Parathyroid adenoma (tissue), 2 donors: ENCODE results near the gene TAMALIN.

Experiments used
- H2AFZ ChIP-seq: fragments of 300-600 bp; sonication (generic); one replicate; pipeline ENCODE4 v1.7.0; 2017; ENCODE audit warnings: antibody characterized with exemption, mild to moderate bottlenecking
- H3K27ac ChIP-seq: fragments of 300-600 bp; sonication (generic); one replicate; pipeline ENCODE4 v1.7.0; 2017
- H3K27me3 ChIP-seq: fragments of 300-600 bp; sonication (generic); one replicate; pipeline ENCODE4 v1.7.0; 2017; ENCODE audit warnings: low read length; ENCODE audit not compliant: control insufficient read depth, insufficient read depth
- H3K36me3 ChIP-seq: fragments of 300-600 bp; sonication (generic); one replicate; pipeline ENCODE4 v1.7.0; 2017; ENCODE audit warnings: low read length; ENCODE audit not compliant: control insufficient read depth, insufficient read depth
- H3K4me1 ChIP-seq: fragments of 300-600 bp; sonication (generic); one replicate; pipeline ENCODE4 v1.7.0; 2017; ENCODE audit warnings: control low read depth
- H3K4me2 ChIP-seq: fragments of 300-600 bp; sonication (generic); one replicate; pipeline ENCODE4 v1.7.0; 2017; ENCODE audit warnings: low read length
- H3K4me3 ChIP-seq: fragments of 300-600 bp; sonication (generic); one replicate; pipeline ENCODE4 v1.7.0; 2017; ENCODE audit warnings: low read depth, low read length
- H3K79me2 ChIP-seq: fragments of 300-600 bp; sonication (generic); one replicate; pipeline ENCODE4 v1.7.0; 2017; ENCODE audit warnings: control low read depth
- H3K9ac ChIP-seq: fragments of 300-600 bp; sonication (generic); one replicate; pipeline ENCODE4 v1.7.0; 2017; ENCODE audit warnings: mild to moderate bottlenecking
- H3K9me3 ChIP-seq: fragments of 300-600 bp; sonication (generic); one replicate; pipeline ENCODE4 v1.7.0; 2017; ENCODE audit warnings: low read length; ENCODE audit not compliant: control insufficient read depth
- TF ChIP-seq, protein P1 (sequence below): fragments of 300-600 bp; sonication (generic); IDR thresholded peaks from one replicate; pipeline ENCODE4 v1.7.0; 2017; ENCODE audit warnings: antibody characterized with exemption, mild to moderate bottlenecking
- donor health status: primary hyperparathyroidism.

The TAMALIN gene

DNA sequence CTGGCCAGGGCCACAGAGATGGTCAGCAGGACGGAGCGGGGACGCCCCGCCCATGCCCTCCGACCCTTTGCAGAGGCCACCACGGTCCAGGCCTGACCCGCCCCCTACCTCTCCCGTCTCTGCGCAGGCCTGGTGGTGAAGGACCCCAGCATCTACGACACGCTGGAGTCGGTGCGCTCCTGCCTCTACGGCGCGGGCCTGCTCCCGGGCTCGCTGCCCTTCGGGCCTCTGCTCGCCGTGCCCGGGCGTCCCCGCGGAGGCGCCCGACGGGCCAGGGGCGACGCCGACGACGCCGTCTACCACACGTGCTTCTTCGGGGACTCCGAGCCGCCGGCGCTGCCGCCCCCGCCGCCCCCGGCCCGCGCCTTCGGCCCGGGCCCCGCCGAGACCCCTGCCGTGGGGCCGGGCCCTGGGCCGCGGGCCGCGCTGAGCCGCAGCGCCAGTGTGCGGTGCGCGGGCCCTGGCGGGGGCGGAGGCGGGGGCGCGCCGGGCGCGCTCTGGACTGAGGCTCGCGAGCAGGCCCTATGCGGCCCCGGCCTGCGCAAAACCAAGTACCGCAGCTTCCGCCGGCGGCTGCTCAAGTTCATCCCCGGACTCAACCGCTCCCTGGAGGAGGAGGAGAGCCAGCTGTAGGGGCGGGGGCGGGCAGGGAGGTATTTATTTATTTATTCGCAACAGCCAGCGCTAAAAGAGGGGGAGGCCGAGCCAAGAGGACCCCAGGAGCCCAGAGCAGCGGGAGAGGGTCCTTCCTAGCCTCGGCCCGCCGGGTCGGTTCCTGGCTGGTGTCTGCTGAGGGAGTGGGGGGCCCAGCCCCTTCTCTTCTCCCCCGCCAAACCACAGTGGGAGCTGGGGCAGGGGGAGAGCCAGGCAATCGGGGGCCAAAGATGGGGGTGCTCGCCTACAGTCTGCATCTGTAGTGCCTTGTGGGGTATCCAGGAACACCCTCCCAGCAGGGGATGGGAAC is 8.1 kb downstream of the TAMALIN start:
- Histone ChIP-seq H3K4me2 (no peak overlapping the region), H3K36me3 (no peaks in the 10 kb centered on the region), H3K27ac (no peak overlapping the region), H3K79me2 (no peaks in the 10 kb centered on the region), H3K9ac (no peak overlapping the region), H3K4me3 (no peak overlapping the region), H3K9me3 (no peaks in the 10 kb centered on the region), H2AFZ (no peak overlapping the region), H3K27me3 (no peaks in the 10 kb centered on the region), H3K4me1 (no peaks in the 10 kb centered on the region)
- TF ChIP-seq, protein P1, sequence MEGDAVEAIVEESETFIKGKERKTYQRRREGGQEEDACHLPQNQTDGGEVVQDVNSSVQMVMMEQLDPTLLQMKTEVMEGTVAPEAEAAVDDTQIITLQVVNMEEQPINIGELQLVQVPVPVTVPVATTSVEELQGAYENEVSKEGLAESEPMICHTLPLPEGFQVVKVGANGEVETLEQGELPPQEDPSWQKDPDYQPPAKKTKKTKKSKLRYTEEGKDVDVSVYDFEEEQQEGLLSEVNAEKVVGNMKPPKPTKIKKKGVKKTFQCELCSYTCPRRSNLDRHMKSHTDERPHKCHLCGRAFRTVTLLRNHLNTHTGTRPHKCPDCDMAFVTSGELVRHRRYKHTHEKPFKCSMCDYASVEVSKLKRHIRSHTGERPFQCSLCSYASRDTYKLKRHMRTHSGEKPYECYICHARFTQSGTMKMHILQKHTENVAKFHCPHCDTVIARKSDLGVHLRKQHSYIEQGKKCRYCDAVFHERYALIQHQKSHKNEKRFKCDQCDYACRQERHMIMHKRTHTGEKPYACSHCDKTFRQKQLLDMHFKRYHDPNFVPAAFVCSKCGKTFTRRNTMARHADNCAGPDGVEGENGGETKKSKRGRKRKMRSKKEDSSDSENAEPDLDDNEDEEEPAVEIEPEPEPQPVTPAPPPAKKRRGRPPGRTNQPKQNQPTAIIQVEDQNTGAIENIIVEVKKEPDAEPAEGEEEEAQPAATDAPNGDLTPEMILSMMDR, result no peak

DNA sequence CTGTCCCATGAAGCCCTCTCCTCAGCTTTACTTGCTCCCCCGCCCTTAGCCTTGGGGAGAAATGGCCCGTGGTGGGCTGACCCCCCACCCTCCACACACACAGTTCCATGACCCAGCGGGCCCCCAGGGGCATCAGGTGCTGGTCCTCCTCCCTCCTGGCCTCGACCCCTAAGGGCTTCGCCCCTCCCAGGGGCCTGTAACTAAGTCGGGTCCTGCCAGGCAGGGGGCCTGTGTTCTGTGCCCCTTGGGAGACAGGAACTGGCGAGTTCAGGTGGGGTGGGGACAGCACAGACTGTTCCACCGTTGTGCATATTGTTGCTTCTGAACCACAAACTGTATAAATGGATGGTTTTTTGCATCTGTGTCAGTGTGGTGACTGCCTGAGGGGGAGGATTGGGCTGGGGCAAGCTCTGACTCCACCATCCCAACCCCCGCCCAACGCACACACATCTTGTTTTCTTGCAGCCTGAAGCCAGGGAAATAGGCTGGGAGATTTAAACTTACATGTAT is 8.8 kb downstream of the TAMALIN start:
- no peaks in the 10 kb centered on the region for H3K9me3 ChIP-seq
- H3K4me2 ChIP-seq, result no peak overlapping the region
- no peaks in the 10 kb centered on the region for H3K36me3 ChIP-seq
- no peaks in the 10 kb centered on the region for H3K4me1 ChIP-seq
- H3K9ac ChIP-seq, result no peak overlapping the region
- TF ChIP-seq, protein P1, result no peak
- H3K27me3 ChIP-seq, result no peaks in the 10 kb centered on the region
- no peak overlapping the region for H3K27ac ChIP-seq
- no peak overlapping the region for H3K4me3 ChIP-seq
- H3K79me2 ChIP-seq, result no peaks in the 10 kb centered on the region
- no peak overlapping the region for H2AFZ ChIP-seq

DNA sequence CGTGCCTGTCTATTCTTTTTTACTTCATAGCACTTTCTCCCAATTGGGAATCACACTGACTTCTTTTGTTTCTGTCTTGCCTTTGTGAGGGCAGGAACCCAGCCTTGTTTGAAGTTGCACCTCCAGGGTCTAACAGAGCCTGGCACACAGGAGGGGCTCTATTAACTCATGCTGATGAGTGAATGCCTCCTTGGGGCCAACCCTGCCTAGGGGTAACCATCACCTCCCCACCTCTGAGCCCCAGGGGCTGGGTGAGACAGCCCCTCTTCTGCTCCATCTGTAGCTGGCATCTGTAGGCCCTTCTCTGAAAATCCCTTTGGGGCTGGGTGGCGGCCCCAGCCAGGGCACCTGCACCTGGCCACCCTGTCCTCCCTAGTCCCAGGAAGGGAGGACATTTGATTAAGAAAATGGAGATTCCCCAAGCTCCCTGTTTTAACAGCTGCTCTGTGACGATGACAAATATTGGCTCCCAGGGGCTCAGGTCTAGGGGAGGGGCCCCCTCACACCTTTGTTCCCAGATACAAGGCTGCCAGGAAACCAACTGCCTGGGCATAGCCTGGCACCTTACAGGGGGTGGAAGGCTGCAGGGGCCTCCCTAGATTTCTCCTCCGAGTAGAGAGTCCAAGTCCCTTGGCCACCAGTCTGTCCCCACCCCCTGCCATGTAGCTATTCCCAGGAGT is 11.8 kb downstream of the TAMALIN start:
- Histone ChIP-seq H3K79me2 (no peaks in the 10 kb centered on the region), H3K4me1 (no peaks in the 10 kb centered on the region), H3K4me3 (no peak overlapping the region), H3K36me3 (no peaks in the 10 kb centered on the region), H2AFZ (no peak overlapping the region), H3K27me3 (no peaks in the 10 kb centered on the region), H3K27ac (no peak overlapping the region), H3K9ac (no peak overlapping the region), H3K4me2 (no peak overlapping the region), H3K9me3 (no peaks in the 10 kb centered on the region)
- TF ChIP-seq, protein P1, result no peak

DNA sequence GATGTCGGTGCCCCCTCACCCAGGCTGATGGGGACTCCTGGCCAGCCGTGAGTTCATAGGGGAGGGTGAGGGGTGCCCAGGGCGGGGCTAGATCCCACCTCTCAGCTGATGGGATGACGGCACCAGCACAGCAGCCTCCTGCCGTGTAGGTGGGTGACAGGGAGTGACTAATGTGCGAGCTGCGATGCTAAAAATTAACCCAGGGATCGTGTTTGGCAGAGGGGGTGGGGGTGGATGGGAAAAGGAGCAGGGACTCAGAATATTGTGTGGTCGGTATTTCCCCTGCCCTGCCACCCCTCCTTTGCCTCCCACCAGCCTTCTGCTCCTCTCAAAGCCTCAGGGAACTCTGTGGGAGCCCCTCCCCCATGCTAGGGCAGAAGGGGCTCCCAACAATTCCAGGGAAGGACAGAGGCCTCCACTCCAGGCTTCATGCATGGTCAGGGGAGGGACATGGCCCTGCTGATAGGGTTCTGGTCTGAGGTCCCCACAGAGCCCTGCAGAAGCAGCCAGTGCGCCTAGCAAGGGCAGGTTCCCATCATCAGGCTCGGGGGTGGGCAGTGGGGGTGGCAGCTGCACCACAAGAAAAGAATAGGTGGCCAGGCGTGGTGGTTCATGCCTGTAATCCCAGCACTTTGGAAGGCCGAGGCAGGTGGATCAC is 12.5 kb downstream of the TAMALIN start:
- H3K36me3 ChIP-seq, result no peaks in the 10 kb centered on the region
- no peaks in the 10 kb centered on the region for H3K9me3 ChIP-seq
- H3K4me2 ChIP-seq, result no peak overlapping the region
- no peaks in the 10 kb centered on the region for H3K4me1 ChIP-seq
- no peak overlapping the region for H3K9ac ChIP-seq
- no peaks in the 10 kb centered on the region for H3K27me3 ChIP-seq
- no peak overlapping the region for H3K4me3 ChIP-seq
- TF ChIP-seq, protein P1, result no peak
- H3K79me2 ChIP-seq, result no peaks in the 10 kb centered on the region
- H3K27ac ChIP-seq, result no peak overlapping the region
- no peak overlapping the region for H2AFZ ChIP-seq
